ENCODE data around the gene THSD1.
A peak's percentile ranks its signal among the peaks of the same experiment; 100 is the strongest.

The THSD1 gene, protein sequence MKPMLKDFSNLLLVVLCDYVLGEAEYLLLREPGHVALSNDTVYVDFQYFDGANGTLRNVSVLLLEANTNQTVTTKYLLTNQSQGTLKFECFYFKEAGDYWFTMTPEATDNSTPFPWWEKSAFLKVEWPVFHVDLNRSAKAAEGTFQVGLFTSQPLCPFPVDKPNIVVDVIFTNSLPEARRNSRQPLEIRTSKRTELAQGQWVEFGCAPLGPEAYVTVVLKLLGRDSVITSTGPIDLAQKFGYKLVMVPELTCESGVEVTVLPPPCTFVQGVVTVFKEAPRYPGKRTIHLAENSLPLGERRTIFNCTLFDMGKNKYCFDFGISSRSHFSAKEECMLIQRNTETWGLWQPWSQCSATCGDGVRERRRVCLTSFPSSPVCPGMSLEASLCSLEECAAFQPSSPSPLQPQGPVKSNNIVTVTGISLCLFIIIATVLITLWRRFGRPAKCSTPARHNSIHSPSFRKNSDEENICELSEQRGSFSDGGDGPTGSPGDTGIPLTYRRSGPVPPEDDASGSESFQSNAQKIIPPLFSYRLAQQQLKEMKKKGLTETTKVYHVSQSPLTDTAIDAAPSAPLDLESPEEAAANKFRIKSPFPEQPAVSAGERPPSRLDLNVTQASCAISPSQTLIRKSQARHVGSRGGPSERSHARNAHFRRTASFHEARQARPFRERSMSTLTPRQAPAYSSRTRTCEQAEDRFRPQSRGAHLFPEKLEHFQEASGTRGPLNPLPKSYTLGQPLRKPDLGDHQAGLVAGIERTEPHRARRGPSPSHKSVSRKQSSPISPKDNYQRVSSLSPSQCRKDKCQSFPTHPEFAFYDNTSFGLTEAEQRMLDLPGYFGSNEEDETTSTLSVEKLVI

DNA sequence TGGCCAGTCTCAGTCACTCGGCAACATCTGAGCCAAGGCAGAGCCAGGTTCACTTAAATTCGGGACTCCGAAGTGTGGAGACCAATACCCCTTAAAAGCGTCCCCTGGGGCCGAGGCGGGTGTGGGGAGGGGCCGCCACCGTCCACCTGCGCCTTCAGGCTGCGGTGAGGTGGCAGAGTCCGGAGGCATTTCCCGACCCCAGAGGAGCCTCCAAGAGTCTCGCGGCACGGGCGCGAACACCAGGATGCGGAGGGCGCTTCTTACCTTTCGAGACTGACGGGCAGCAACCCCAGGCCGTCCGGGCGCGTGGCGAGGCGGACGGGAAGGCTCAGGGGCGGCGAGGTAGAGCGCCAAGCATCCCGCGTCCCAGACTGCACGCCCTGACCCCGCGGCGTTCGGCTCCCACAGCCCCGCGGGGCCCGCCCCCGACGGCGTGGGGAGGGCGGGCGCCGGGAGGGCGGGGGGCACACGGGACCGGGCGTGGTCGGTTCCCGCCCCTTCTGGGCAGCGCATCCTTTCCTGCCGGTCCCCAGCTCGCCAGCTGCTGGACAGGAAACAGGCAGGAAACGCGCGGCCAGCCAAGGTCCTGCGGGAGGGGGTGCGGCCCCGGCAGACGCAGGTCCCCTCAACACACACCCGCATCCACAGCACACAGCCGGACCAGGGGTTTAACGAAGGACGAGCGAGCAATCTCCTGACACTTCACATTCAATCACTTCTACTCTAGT lies at the start of gene THSD1:
Gene THSD1 (minus strand): TSS at position 406 of the 728 bp plus-strand sequence. CDS start 3,572 bp downstream, outside the sequence.
- peak; percentile 9 for DNase-seq

DNA sequence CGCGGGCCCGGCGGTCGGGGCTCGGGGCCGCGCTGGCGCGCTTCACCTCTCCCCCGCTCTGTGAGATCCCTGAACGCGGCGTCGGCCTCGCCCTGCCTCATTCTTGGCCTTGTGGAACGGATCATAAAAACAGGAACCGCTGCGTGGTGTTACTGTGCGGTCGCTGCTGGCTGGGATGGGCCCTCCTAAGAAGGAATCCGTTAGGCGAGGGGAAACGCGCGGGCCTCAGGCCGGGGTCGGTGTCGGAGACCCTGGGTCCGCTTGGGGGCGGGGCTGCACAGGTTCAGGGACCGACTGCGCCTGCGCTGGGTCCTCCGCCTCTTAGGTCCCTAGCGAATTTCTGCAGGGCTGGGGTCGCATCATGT lies 49.7 kb upstream of the THSD1 start:
- peak; percentile 84 for DNase-seq

DNA sequence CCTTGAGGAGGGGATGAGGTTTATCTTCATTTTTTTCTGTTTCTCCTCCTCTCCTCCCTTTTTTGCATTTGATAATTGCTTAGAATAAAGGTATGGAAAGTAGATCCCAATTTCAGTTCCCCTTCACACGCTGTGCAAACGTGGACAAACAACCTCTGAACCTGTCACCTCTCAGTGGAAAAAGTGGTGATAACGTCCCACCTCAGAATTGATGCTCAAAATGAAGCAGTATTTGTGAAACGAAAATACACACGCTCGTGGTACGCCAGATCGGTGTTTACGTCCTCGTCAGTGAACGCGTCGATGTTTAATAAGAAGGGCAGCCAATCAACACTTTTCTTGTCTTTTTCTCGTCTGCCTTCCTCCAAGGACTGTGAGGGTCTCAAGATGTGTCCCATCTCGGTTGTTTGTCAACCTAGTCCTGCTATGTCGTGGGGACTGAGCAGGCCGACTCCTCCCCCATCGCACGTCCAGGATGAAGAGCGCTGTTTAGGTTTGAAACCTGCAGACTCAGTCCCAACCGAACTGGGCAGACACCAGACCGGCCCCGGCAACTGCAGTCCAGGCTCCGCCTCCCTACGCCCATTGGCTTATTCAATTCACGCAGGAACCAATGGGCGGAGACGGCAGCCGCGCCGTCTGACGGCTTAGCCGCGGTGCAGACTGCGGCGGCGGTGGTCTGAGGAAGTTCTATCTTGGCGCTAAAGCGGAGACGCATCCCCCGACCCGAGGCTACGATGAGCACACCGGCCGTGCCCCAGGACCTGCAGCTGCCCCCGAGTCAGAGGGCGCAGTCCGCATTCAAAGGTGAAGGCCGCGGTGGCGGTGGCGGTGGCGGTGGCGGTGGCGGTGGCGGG lies 49.1 kb upstream of the THSD1 start, which contains the start of gene CKAP2:
Gene CKAP2 (plus strand): TSS at position 659 of the 857 bp plus-strand sequence. CDS start 79 bp downstream, at position 738.
- peak; percentile 97 for DNase-seq

DNA sequence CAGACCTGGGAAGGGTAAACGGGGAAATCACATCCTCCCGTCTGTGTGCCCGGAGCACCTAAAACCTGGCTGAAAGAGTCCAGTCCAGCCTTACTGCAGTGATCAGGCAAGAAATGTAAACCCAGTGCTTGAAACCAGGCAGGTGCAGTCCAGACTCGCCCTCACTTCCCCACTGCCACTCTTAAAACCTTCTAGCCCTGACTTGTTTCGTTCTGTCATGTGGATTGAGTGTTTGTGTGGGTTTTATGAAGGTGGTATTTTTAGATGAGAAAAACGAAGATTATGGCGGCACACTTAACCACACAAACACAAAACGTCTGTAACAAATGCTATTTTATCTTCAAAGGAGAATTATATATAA lies 48.5 kb upstream of the THSD1 start:
- DNase-seq, result peak; percentile 27

DNA sequence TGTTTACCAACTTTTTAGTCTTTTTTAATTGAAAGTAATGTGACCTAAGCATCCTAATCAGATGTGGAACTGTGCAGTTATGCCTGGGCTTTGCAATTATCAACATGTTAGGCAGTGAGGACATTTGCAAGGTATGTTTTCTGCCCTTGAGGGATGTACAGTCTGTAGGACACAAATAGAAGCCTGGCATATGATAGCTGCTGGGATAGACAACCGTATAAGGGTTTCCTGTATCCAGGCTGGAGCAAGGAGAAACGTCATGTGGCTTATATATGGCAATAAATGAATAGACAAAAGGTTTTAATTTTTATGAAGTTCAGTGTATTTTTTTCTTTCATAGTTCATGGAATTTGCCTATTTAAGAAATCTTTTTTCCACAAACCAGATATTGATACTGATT lies 46.5 kb upstream of the THSD1 start:
- no peak for DNase-seq

DNA sequence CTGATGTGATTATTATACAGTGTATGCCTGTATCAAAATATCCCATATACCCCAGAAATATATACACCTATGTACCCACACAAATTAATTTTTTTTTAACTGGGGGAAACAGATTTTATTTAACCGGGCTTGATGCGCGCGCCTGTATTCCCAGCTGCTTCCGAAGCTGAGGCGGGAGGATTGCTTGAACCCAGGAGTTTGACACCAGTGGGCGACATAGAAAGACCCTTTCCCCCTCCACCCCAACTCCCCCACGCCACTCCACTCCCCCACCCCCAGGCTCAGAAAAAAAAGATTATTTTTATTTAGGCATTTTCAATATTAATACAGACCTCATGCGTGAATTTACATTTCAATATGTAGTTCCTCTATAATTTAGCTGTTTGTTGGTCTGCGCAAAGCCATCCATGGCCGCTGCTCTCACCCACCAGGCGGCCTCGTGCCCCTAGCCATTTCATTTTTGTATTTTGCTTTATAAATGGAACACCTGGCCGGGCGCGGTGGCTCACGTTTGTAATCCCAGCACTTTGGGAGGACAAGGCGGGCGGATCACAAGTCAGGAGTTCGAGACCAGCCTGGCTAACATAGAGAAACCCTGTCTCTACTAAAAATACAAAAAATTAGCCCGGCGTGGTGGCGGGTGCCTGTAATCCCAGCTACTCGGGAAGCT lies 45.3 kb upstream of the THSD1 start:
- DNase-seq, result no peak

DNA sequence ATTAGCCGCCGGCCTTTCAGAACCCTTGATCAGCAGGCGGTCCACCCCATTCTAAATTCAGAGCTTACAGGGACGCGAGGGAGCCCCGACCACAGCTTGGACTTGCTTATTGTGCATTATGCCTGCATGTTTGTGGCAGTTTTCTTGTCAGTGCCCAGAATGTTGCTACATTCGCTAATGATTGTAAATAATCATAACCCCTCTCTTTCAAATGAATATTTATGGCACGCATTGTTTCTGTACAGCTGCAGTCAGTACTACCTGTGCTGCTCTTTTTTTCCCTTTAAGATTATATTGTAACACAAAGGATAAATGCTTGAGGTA lies 44.8 kb upstream of the THSD1 start:
- DNase-seq, result no peak

DNA sequence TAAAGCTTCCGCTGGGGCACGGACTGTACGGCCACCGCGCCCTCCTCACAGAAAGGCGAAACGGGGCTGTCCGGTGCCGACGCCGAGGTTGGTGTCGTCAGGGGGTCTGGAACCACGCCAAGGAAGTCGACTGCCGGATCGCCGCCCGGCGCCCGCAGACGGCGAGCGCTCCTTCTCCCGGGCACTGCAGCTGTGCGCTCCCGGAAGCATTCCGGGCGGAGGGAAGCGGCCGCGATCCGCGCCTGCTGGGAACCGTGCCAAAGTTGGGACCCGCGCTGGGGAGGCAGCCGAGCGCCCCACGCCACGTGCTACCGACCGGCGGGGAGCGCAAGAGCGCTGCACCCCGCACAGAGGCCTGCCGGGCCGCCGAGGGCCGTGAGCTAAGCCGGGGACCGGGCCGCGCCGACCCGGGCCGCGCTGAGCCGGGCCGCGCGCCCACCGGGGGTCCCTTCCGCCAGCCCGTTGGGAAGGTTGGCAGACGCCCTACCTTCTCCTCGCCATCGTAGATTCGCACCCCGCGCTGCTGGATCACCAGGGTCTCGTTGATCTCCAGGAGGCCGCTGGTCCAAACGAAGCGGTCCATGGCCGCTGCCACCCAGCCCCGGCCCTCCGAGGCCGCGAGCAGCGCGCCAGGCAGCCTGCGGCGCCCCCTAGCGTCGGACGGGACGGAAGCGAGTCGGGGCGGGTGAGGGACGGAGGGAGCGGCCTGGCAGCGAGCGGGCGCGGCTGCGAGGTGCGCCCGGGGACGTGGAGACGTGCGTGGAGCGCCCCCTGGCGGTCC lies 44.2 kb upstream of the THSD1 start, which contains the start of gene VPS36:
Gene VPS36 (minus strand): TSS at position 623 of the 781 bp plus-strand sequence. CDS start 40 bp downstream, at position 583.
- DNase-seq, result peak; percentile 97

DNA sequence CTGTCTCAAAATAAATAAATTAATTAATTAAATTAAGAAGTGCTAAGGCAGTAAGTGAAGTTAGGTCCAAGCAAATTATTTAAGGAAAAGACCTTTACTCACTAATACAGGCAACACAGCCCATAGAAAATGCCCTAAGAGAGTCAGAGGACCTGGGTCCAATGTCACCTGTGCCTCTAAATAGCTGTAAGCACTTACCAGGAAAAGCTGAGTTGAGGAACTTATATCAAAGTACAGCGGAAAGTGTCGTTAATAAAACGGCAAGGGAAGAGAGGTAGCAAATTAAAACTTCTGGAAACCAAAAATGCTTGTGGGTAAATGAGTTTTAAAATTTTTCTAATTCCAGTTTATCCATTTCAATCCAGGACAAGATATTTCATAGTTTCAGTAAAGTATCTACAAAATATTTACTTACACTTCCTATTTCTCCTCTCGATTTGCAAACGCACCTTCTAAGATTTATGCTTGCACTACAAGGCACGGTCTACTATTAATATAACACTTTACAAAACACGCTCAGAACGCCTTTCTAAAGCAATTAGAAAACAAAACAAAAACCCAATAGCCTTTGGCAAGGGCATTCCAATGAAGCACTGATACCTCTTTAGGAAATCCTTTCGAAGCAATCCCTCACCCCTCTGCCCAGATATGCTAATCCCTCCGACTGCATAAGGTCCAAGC lies 43.5 kb upstream of the THSD1 start:
- no peak for DNase-seq

DNA sequence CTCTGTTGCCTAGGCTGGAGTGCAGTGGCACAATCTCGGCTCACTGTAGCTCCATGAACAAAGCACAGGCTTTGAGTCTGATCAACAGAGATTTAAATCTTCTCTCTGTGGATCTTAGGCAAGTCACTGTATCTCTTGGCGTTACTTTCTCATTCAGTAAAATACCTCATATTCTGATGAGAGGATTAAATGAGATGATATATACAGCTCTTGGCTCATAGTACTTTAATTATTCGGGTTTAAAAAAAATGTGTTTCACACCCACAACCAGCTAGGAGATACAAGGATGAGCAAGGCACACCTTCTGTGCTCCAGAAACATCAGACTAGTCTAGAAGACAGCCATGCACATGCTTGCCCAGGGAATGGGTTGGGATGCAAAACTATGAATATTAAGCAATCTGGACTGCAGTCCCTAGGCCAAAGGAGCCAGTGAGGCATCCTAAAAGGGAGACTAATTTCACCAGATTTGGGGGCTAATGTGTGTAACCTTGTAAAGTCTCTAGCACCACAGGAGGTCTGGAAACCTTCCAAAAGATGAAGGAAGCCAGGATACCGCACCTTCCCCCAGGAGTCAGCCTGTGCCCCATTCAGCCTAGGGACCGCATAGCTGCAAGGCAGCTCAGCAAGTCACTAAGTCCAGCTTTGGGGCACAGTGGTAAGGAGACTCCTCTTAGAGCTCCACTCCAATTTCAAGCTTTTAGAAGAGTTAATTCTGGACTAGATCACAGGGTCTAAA lies 42.0 kb upstream of the THSD1 start:
- DNase-seq, result no peak

DNA sequence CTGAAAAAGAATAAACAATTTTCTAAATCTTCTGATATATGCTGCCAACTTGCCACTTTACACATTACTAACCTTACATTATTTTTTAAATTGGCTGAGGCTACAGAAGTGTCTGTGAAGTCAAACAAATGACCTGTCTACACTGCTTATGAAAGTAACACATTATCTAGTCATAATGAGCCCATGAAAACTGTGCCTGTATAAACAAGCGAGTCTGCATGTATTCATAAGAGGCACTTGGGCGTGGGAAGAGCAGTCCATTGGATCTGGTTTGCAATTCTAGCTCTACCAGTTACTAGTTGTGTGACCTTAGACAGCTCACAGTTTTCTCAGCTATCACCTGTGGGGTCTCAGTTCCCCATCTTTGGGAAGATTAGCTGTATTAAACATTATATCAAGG lies 41.4 kb upstream of the THSD1 start:
- peak; percentile 53 for DNase-seq

DNA sequence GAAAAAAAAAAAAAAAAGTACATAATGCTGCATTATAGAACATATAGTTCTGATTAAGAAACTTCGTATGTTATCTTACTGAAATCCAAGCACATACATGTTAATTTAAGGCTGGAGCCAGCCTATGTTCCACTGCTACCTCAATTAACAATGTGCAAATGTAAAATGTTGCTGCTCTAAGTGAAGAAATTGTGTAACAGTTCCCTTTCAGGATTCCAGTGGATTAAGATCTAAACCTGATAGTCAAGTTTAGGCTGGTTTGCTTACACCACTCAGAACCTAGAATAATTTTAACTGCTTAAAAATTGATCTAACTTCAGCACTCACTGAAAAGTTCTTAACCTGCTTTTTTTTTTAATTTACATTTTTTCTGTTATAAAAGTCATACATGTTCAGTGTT lies 40.3 kb upstream of the THSD1 start:
- DNase-seq, result no peak

DNA sequence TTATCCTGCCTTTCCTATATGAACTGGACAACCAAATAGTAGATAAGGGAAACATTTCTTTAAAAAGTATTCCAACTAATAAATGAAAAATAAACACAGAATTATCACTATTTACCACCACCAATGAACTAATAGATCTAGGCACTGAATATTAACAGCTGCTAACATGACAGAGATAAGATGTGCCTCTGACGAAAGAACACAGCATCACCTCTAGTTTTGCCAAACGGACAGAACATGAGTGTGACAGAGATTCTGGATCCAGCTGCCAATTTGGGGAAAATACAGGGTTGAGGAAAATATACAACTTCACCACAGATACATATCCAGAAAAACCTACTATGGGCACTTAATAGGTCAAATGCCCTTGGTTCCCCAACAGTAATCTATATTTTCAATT lies 26.5 kb upstream of the THSD1 start:
- no peak for DNase-seq

DNA sequence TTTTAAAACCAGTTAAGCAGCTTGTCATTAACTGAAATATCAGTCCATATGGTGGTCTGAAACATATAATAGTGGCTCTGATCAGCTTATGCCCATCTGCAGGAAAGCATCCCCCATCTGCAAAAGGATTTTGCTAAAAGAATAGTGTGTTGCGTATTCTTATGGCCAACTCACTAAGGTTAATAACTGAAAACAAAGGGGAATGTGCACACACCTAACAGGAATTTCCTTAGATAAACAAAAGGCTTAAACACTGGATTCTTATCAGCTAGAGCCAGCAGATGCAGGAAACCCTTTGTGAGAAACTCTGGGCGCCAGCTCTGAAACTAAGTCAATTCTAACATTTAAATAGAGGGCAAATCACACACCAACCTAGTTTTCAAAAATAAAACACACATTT lies 22.3 kb upstream of the THSD1 start:
- DNase-seq, result no peak

DNA sequence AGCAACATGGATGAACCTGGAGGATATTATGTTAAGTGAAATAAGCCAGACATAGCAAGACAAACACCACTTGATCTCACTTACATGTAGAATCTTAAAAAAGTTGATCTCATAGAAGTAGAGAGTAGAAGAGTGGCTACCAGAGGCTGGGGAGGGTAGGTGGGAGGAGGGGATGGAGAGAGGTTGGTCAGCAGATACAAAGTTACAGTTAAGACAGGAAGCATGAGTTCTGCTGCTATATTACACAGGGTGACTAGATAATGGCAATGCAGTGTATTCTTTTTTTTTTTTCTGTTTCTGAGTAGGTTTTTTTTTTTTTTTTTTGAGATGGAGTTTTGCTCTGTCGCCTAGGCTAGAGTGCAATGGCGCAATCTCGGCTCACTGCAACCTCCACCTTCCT lies 15.2 kb upstream of the THSD1 start:
- DNase-seq, result no peak

DNA sequence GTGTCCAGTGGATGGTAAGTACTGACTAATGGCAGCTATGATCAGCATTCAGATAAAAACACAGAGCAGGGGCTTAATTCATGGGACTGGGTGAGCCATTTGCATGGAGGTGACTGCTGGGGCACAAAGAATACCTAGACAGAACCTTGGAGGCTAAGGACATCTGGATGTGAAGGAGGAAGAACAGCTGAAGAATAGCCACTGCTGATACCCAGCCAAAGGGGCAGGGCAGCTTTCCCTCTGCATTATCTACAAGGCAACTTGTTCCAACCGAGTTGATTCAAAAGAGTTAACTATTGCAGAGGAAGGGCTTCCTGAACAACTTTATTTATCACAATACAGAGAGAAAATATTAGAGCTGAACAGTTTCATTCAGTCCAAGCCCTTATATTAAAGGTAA lies 13.1 kb upstream of the THSD1 start:
- DNase-seq, result no peak

DNA sequence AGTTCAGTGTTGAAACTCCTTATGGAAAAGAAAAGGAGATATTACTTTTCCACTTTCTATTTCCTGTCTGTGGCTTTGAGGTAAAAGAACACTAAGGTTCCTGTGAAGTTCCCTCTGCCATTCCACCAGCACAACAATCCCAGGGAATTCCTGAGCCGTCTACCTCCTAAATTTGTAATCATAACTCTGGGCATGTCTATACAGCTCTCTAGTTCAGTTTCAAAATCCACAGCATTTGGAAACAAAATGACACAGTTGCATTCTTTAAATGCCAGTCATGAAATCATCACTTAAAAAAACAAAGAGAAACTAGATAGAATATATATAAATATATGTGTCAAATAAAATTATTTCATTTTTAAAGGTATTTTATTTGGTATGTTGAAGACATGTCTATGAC lies 9.0 kb upstream of the THSD1 start:
- no peak for DNase-seq

DNA sequence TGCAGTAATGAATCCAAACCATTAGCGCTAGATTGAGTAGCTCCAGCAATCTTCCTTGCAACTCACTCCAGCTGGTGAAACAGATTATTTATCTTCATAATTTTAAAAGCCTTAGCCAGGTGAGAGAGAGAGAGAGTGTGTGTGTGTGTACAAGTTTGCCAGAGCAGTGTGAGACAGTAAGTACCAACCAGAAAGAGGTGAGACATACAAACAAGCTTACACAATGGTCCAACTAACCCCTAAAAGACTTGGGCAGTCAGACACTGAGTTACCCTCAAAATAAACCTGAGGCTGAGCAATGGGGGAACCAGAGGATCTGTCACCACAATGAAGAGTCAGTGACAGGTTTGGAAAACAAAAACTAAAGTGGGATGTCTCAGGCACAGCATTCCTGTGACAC lies 8.1 kb upstream of the THSD1 start:
- DNase-seq, result no peak

DNA sequence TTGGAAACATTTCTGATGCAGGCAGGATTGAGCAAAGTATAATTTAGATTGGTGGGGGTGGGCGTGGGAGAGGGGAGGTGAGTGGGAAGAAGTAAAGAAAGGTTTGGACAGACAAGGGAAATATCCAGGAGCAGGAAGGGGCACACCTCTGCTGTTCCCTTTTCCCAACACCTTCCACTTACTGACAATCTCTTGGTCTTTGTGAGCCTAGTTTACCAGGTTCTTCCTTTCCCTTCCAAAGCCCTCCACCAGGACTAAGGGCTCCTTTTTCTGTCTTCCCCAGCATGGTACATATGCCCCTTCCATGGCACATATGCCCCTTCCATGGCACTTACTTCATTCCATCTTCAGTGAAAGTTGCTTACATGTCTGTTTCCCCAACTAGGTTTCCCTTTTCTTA lies 6.2 kb upstream of the THSD1 start:
- DNase-seq, result no peak

DNA sequence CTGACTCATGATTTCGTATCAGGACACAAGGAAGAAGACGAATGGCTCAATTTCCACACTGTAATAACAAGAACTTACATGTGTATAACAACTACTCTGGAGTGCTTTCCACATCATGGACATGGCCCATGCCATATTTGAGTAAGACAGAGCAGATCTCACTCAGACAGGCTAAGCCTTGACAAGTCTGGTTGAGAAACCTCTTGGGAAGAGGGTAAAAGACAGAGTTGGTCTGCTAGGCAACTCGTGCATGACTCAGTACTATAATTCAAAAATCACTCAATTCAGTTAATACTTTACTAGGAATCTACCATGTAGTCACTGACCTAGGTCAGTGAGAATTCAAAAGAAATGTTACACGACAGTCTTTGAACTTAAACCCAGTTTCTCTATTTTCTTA lies 5.7 kb upstream of the THSD1 start:
- DNase-seq, result peak; percentile 69

Measured in activated CD4-positive, alpha-beta T cell treated with anti-CD3 and anti-CD28 coated beads, Interleukin-10, Interleukin-2, amounts not matched to agents 100 ng/mL and 50 ng/mL, durations not matched to agents 16 hours and 8 hours (primary cell).